Measurements from ENCODE around the gene CENPC.
"Not testable (repeated sequence)": the region's sequence is repeated elsewhere in the genome, so short reads cannot be mapped to it uniquely, and the experiment has no call there.

Gene CENPC

DNA sequence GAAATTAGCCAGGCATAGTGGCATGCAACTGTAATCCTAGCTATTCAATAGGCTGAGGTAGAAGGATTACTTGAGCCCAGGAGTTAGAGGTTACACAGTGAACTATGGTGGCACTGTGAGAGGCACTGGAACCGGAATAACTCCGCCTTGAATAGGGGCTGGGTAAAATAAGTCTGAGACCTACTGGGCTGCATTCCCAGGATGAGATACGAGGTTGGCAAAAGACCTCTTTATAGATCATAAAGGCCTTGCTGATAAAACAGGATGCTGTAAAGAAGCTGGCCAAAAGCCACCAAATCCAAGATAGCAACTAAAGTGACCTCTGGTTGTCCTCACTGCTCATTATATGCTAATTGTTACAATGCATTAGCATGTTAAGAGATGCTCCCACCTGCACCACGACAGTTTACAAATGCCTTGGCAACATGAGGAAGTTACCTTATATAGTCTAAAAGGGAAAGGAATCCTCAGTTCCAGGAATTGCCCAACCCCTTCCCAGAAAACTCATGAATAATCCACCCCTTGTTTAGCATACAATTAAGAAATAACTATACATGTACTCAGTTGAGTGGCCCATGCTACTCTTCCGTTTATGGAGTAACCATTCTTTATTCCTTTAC, 88.6 kb downstream of the CENPC start:
- TF ChIP-seq, protein P1, sequence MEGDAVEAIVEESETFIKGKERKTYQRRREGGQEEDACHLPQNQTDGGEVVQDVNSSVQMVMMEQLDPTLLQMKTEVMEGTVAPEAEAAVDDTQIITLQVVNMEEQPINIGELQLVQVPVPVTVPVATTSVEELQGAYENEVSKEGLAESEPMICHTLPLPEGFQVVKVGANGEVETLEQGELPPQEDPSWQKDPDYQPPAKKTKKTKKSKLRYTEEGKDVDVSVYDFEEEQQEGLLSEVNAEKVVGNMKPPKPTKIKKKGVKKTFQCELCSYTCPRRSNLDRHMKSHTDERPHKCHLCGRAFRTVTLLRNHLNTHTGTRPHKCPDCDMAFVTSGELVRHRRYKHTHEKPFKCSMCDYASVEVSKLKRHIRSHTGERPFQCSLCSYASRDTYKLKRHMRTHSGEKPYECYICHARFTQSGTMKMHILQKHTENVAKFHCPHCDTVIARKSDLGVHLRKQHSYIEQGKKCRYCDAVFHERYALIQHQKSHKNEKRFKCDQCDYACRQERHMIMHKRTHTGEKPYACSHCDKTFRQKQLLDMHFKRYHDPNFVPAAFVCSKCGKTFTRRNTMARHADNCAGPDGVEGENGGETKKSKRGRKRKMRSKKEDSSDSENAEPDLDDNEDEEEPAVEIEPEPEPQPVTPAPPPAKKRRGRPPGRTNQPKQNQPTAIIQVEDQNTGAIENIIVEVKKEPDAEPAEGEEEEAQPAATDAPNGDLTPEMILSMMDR (IDR thresholded peaks at IDR 0.05; ENCODE audit: low read depth, low read length, missing control alignments): no peak
- no peak for DNase-seq (ENCODE audit: low read depth)

DNA sequence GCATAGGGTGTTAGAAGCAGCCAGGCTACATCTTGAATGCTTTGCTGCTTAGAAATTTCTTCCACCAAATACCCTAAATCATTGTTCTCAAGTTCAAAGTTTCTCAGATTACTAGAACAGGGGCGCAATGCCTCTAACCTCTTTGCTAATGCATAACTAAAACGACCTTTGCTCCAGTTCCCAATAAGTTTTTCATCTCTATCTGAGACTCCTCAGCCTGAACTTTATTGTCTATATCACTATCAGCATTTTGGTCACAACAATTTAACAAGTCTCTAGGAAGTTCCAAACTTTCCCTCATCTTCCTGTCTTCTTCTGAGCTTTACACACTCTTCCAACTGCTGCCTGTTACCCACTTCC, 92.5 kb downstream of the CENPC start:
- H3K4me3 ChIP-seq (ENCODE audit: low read depth, low read length); DNase-seq (ENCODE audit: low read depth): not testable (repeated sequence)

More for the DNA sequence above, 88.6 kb downstream of the CENPC start:
- H3K4me3 ChIP-seq (ENCODE audit: low read depth, low read length): no peak overlapping the region

DNA sequence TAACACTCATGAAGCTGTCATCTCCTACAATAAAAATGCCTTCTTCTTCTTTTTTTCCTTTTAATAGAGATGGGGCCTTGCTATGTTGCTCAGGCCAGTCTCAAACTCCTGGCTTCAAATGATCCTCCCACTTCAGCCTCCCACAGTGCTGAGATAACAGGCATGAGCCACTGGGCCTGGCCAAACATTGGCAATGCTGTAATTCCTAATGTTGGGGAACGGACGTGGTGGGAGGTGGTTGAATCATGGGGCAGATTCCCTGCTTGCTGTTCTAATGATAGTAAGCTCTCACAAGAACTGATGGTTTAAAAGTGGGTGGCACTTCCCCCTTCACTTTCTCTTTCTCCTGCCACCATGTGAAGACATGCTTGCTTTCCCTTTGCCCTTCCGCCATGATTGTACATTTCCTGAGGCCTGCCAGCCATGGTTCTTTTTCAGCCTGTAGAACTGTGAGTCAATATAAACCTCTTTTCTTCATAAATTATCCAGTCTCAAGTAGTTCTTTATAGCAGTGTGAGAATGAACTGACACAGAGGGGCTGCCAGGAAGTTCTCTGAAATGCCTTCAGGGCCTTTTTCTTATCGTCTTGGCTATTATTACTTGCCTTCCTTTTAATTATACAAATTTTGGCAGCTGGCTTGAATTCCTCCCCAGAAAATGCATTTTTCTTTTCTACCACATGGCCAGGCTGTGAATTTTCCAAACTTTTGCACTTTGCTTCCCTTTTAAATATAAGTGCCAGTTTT, 93.0 kb downstream of the CENPC start:
- TF ChIP-seq, protein P1 (IDR thresholded peaks at IDR 0.05; ENCODE audit: low read depth, low read length, missing control alignments): no peak
- no peak overlapping the region for H3K4me3 ChIP-seq (ENCODE audit: low read depth, low read length)
- no peak for DNase-seq (ENCODE audit: low read depth)

DNA sequence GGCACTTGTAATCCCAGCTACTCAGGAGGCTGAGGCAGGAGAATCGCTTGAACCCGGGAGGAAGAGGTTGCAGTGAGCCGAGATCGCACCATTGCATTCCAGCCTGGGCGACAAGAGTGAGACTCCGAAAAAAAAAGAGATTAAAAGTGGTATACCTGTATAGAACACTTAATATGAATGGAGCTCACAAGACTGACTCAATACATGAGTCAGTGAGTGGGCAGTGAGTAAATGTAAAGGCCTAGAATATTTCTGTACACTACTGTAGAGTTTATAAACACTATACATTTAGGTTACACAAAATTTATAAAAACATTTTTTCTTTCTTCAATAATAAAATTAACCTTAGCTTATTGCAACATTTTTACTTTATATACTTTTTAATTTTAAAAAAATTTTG, 93.8 kb downstream of the CENPC start:
- TF ChIP-seq, protein P1 (IDR thresholded peaks at IDR 0.05; ENCODE audit: low read depth, low read length, missing control alignments): no peak
- H3K4me3 ChIP-seq (ENCODE audit: low read depth, low read length): no peak overlapping the region
- no peak for DNase-seq (ENCODE audit: low read depth)

DNA sequence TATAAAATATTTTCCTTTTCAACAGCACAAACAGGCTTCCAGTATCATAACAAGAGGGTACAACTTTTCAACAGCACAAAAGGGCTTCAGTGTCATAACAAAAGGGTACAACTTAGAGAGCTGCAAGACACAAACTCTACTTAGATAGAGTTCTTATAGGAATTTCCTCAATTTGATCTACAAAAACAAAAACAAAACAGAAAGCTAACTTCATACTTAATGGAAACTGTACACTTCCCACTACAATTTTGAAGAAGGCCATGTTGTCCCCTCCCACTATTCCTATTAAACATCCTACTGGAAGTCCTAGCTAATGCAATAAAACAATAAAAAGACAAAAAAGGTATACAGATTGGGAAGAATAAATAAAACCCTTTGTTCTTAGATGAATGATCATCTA, 96.7 kb downstream of the CENPC start:
- DNase-seq (ENCODE audit: low read depth): no peak
- TF ChIP-seq, protein P1 (IDR thresholded peaks at IDR 0.05; ENCODE audit: low read depth, low read length, missing control alignments): no peak
- no peak overlapping the region for H3K4me3 ChIP-seq (ENCODE audit: low read depth, low read length)

DNA sequence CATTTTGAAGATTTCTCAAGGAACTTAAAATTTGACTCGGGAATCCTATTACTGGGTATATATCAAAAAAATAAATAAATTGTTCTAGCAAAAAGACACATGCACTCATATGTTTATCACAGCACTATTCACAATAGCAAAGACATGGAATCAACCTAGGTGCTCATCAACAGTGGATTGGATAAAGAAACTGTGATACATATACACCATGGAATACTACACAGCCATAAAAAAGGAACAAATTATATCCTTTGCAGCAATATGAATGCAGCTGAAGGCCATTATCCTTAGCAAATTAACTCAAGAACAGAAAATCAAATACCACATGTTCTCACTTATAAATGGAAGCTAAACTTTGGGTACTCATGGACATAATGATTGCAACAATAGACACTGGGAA, 97.4 kb downstream of the CENPC start:
- TF ChIP-seq, protein P1 (IDR thresholded peaks at IDR 0.05; ENCODE audit: low read depth, low read length, missing control alignments): no peak
- DNase-seq (ENCODE audit: low read depth): no peak
- H3K4me3 ChIP-seq (ENCODE audit: low read depth, low read length): no peak overlapping the region

DNA sequence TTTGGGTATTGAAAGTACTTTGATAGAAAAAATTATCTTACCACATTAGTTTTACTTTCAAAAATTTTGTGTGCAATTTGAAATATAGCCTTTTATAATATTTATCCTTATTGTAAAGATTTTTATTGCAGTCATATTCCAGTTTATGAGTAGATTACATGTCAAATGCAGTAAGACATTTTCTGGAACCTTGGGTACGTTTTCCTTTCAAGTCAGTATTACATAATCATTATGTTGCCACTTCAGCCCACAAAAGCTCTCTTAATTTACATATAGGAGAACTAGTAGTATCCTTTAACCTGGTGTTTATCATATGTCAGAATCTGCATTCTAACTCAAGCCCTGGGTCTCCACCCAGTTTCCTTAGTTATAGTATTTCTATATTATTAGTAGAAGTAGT, 98.5 kb downstream of the CENPC start:
- TF ChIP-seq, protein P1 (IDR thresholded peaks at IDR 0.05; ENCODE audit: low read depth, low read length, missing control alignments): no peak
- no peak overlapping the region for H3K4me3 ChIP-seq (ENCODE audit: low read depth, low read length)
- DNase-seq (ENCODE audit: low read depth): no peak

DNA sequence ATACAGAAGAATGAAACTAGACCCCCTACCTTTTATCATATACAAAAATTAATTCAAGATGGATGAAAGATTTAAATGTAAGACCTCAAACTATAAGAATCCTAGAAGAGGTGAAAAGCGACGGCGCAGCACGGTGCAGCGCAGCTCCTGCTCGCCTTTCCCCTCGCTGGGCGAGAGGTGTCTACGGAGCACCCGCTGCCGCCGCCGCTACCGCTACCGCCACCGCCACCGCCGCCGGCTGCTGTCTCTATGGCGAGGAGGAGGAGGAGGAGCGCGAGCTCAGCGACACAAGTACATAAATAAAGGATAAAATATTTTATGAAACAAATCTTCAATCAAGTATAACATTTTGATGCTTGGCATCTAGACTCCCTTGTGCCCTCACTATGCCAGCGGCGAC, 99.4 kb downstream of the CENPC start:
- not testable (repeated sequence) for H3K4me3 ChIP-seq (ENCODE audit: low read depth, low read length); DNase-seq (ENCODE audit: low read depth)
